IPS DF 19.7 (cell line): ENCODE results near the gene SERPING1.

Experiments used
- DNase-seq: peaks from one replicate; pipeline ENCODE4 v3.0.0-alpha.2; 2013; ENCODE audit warnings: low read depth, low spot score

SERPING1 gene

DNA sequence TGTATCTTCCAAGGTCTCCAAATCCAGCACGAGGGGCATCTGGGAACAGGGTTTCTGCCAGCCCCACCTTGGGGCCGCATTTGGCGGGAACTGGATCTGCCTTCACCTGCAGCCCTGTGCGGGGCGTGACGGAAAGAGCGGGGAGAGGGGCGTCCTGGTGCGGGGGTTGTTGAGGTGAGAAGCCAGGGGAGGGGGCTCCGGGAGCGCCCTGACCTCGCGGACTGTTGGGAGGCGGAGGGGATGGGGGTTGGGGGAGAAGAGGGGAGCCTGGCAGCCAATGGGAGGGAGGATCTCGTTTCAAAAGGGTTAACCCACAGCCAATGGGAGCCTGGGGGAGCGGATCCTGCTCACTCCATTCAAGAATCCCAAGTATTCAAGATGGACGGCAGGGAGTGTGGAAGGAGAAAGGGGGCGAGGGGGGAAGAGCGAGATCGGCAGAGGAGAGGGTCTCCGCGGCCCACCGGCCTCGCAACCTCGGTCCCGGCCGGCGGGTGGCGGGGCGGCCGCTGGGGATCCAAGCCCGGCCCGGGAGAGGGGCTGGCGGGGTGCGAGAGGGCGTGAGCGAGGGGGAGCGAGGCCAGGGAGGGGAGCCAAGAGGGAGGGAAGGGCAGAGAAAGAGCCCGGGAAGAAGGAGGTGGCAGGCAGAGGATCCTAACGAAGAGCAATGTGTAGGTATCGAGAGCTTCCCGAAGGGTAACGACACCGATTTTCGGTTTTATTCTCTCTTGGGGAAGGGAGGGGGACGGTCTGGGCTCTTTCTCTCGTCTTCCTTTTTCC lies 40.7 kb downstream of the SERPING1 start:
- DNase-seq, result peak; percentile 96

GRCh38 chr11:57638811-57639320 lies 41.4 kb downstream of the SERPING1 start:
- DNase-seq, result no peak

GRCh38 chr11:57639321-57640067 lies 42.0 kb downstream of the SERPING1 start:
- peak; percentile 96 for DNase-seq

DNA sequence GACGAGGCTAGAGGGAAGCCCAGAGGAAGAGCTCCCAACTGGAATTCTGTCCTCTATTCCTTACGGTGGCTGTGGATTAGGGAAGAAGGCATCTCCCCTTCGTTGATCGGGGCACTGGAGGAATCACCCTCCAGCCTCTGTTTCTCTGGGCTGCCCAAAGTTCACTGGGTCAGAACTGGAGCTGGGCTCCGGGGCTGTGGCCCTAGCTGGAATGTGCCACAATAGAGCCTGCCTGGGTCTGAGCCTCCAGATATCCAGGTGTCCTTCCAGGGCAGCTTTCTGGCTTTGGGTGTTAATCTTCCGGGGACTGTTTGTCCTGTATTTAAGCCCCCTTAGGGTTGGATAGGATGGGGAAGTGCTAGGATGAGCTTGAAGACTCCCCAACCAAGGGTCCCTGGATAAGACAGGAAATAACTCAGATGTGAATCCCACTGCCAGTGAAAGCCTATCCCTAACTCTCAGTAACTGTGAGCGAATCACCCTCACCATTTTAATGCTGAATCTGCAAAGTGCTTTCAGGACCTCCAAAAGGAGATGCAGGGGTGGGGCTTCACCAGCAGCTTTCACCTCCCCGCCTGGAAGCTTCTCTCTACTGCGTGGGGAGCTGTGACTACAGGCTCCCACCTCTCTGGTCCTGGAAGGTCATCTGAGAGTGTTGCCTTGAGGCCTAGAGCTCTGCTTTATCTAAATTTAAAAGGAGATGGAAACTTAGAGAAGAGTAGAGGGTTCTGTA lies 42.7 kb downstream of the SERPING1 start:
- no peak for DNase-seq

- no peak for DNase-seq
Observed at GRCh38 chr11:57641011-57641807, 43.7 kb downstream of the SERPING1 start.

DNA sequence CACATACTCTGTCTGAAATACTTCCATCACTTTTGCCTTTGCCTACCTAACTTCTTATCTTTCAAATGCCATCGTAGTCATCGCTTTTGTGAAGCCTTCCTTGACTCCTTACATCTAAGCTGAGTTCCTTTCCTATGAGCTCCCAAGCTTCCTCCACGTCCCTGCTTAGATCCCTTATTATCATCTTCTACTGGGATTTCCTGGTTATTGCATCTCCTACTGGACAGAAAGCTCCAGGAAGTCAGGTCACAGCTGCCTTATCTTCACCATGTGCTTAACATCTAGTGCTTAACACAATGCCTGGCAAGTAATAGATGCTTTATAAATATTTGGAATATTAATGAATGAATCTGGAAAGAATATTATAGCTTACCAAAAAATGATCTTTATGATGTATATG lies 46.3 kb downstream of the SERPING1 start:
- no peak for DNase-seq

- no peak for DNase-seq
Observed at GRCh38 chr11:57644748-57645688, 47.5 kb downstream of the SERPING1 start.

DNA sequence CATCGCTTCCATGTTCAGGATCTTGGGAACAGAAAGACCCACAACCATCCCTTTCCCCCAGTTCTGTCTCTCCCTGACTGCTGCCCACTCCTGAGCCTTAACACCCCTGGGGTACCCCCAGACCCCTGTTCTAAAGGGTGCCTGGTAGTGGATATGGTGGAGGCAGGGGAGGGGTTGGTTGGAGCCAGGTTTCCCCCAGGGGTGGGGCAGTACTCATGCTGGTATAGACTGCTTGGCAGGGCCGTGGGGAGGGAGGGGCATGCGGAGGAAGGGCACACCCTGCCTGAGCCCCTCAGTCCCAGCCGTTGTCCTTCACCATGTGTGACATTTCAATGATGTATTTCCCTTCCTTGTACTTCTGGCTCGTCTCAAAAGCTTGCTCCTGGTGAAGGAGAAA lies 48.2 kb downstream of the SERPING1 start:
- no peak for DNase-seq

DNA sequence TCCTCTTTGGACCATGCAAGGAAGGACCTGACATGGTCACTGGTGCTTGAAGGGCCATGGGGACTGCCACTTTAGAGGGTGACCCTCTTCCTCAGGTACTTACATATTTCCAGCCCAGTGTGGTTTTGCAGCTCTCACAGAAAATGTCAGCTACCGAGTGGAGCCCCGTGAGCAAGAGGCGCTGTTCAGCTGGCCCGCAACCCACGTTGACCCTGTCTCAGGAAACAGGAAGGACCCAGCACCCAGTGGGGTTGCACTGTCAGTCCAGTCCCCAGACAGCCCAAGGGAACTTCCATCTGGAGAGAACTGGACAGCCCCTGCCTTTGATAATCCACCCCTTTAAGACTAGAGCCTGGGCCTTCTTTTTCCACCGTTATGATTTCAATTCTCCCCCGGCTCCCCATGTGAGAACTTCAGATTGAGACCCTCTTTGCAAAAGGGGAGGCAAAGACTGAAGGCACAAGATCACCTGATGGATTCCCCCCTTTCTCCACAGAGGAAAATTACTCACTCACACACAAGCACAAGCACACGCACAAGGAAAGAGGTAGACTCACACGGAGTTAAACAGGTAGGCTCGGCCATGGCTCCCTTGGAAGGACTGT lies 48.8 kb downstream of the SERPING1 start:
- DNase-seq, result no peak

- DNase-seq, result no peak
Observed at GRCh38 chr11:57646799-57647303, 49.4 kb downstream of the SERPING1 start.

- no peak for DNase-seq
Observed at GRCh38 chr11:57647372-57647771, 49.9 kb downstream of the SERPING1 start.

GRCh38 chr11:57647960-57648800 lies 50.7 kb downstream of the SERPING1 start:
- no peak for DNase-seq

GRCh38 chr11:57648801-57649735 lies 51.6 kb downstream of the SERPING1 start:
- no peak for DNase-seq

- no peak for DNase-seq
Observed at GRCh38 chr11:57649826-57650738, 52.6 kb downstream of the SERPING1 start, which contains the start of gene YPEL4. Gene YPEL4 (minus strand): TSS chr11:57649912. CDS start chr11:57647107, 2,805 bp downstream.

DNA sequence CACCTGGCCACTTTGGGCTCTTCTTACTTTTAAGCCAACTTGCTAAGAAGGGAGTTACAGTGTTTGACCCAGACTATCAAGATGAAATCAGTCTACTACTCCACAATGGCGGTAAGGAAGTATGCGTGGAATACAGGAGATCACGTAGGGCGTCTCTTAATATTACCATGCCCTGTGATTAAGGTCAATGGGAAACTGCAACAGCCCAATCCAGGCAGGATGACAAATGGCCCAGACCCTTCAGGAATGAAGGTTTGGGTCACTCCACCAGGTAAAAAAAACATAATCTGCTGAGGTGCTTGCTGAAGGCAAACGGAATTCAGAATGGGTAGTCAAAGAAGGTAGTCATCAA lies 53.2 kb downstream of the SERPING1 start:
- no peak for DNase-seq

DNA sequence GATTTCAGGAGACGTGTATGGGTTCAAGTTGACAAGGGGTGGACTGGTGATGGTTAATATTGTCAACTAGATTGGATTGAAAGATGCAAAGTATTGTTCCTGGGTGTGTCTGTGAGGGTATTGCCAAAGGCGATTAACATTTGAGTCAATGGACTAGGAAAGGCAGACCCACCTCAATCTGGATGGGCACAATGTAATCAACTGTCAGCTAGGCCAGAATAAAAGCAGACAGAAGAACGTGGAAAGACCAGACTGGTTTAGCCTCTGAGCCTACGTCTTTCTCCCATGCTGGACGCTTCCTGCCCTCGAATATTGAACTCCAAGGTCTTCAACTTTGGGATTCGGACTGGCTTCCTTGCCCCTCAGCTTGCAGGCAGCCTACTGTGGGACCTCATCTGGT lies 53.9 kb downstream of the SERPING1 start:
- DNase-seq, result no peak
